SK-N-SH treated with all-trans-retinoic acid at 6 μM for 48 hours (cell line): Measurements from ENCODE around the gene GCLC.

Source experiments
- ARNTL ChIP-seq: fragments of 450-650 bp; formaldehyde crosslinking; IDR thresholded peaks from 2 replicates; pipeline ENCODE4 v1.5.0; 2020; ENCODE audit warnings: low read depth, mild to moderate bottlenecking, moderate library complexity, borderline replicate concordance
- CSDC2 ChIP-seq: fragments of 250-450 bp; sonication (Bioruptor Pico); IDR thresholded peaks from 2 replicates; pipeline ENCODE4 v1.5.0; 2020; ENCODE audit warnings: mild to moderate bottlenecking, moderate library complexity
- ESRRG ChIP-seq: fragments of 250-450 bp; sonication (Bioruptor Pico); IDR thresholded peaks from 2 replicates; pipeline ENCODE4 v1.6.1; 2021; ENCODE audit warnings: mild to moderate bottlenecking
- ISL1 ChIP-seq: fragments of 250-450 bp; sonication (Bioruptor Pico); IDR thresholded peaks from 2 replicates; pipeline ENCODE4 v2.1.2; 2022; ENCODE audit warnings: mild to moderate bottlenecking, moderate library complexity
- RARB ChIP-seq: fragments of 250-450 bp; sonication (Bioruptor Pico); IDR thresholded peaks from 2 replicates; pipeline ENCODE4 v1.8.0; 2021; ENCODE audit warnings: mild to moderate bottlenecking, moderate library complexity
- ZC3H10 ChIP-seq: fragments of 250-450 bp; sonication (Bioruptor Pico); IDR thresholded peaks from 2 replicates; pipeline ENCODE4 v1.5.1; 2021; ENCODE audit warnings: mild to moderate bottlenecking, moderate library complexity
- ZFP3 ChIP-seq: fragments of 250-450 bp; sonication (Bioruptor Pico); IDR thresholded peaks from 2 replicates; pipeline ENCODE4 v1.5.0; 2020; ENCODE audit warnings: mild to moderate bottlenecking, moderate library complexity
- ZFP30 ChIP-seq: fragments of 450-650 bp; formaldehyde crosslinking; IDR thresholded peaks from 2 replicates; pipeline ENCODE4 v1.5.0; 2022; ENCODE audit warnings: mild to moderate bottlenecking, moderate library complexity
- ZNF565 ChIP-seq: fragments of 450-650 bp; formaldehyde crosslinking; conservative IDR thresholded peaks from 2 replicates; pipeline ENCODE4 v1.5.0; 2020; ENCODE audit warnings: low read depth, mild to moderate bottlenecking, moderate library complexity
- TF ChIP-seq, protein P1 (sequence below): fragments of 250-450 bp; sonication (Bioruptor Pico); IDR thresholded peaks from 2 replicates; pipeline ENCODE4 v1.5.1; 2020; ENCODE audit warnings: low read depth, mild to moderate bottlenecking, moderate library complexity
- TF ChIP-seq, protein P2 (sequence below): fragments of 250-450 bp; sonication (Bioruptor Pico); IDR thresholded peaks from 2 replicates; pipeline ENCODE4 v1.8.0; 2020; ENCODE audit warnings: mild to moderate bottlenecking, moderate library complexity, borderline replicate concordance
- TF ChIP-seq, protein P3 (sequence below): fragments of 250-450 bp; sonication (Bioruptor Pico); IDR thresholded peaks from 2 replicates; pipeline ENCODE4 v1.8.0; 2021; ENCODE audit warnings: low read depth, mild to moderate bottlenecking, moderate library complexity, borderline replicate concordance

DNA sequence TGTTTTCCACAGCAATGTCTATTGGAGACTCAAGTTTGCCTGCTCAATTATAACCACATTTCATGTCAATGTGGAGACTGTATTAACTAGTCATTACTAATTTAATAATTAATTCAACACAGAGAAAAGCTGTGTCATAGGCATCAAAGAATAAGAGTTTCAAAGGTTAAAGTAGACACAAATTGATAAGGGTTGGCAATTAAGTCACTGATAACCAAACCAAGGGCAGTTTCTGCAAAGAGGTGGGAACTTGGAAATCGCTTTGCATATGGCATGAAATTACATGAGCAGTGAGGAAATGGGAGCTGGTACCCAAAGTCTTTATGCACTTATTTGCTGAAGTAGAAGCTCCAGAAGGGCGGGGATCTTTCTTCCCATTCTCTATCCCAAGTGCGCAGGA lies 34.2 kb downstream of the GCLC start:
- TF ChIP-seq ESRRG (CRISPR knock-in tag) = no peak
- TF ChIP-seq CSDC2 = no peak
- no peak for TF ChIP-seq RARB (CRISPR knock-in tag)
- TF ChIP-seq ZNF565 = no peak
- TF ChIP-seq, protein P1, sequence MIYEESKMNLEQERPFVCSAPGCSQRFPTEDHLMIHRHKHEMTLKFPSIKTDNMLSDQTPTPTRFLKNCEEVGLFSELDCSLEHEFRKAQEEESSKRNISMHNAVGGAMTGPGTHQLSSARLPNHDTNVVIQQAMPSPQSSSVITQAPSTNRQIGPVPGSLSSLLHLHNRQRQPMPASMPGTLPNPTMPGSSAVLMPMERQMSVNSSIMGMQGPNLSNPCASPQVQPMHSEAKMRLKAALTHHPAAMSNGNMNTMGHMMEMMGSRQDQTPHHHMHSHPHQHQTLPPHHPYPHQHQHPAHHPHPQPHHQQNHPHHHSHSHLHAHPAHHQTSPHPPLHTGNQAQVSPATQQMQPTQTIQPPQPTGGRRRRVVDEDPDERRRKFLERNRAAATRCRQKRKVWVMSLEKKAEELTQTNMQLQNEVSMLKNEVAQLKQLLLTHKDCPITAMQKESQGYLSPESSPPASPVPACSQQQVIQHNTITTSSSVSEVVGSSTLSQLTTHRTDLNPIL (CRISPR knock-in tag) = no peak
- TF ChIP-seq, protein P2, sequence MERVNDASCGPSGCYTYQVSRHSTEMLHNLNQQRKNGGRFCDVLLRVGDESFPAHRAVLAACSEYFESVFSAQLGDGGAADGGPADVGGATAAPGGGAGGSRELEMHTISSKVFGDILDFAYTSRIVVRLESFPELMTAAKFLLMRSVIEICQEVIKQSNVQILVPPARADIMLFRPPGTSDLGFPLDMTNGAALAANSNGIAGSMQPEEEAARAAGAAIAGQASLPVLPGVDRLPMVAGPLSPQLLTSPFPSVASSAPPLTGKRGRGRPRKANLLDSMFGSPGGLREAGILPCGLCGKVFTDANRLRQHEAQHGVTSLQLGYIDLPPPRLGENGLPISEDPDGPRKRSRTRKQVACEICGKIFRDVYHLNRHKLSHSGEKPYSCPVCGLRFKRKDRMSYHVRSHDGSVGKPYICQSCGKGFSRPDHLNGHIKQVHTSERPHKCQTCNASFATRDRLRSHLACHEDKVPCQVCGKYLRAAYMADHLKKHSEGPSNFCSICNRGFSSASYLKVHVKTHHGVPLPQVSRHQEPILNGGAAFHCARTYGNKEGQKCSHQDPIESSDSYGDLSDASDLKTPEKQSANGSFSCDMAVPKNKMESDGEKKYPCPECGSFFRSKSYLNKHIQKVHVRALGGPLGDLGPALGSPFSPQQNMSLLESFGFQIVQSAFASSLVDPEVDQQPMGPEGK = no peak
- no peak for TF ChIP-seq ZFP30 (CRISPR knock-in tag)
- no peak for TF ChIP-seq ZFP3
- TF ChIP-seq ARNTL (CRISPR knock-in tag) = no peak
- no peak for TF ChIP-seq ISL1 (CRISPR knock-in tag)
- TF ChIP-seq, protein P3, sequence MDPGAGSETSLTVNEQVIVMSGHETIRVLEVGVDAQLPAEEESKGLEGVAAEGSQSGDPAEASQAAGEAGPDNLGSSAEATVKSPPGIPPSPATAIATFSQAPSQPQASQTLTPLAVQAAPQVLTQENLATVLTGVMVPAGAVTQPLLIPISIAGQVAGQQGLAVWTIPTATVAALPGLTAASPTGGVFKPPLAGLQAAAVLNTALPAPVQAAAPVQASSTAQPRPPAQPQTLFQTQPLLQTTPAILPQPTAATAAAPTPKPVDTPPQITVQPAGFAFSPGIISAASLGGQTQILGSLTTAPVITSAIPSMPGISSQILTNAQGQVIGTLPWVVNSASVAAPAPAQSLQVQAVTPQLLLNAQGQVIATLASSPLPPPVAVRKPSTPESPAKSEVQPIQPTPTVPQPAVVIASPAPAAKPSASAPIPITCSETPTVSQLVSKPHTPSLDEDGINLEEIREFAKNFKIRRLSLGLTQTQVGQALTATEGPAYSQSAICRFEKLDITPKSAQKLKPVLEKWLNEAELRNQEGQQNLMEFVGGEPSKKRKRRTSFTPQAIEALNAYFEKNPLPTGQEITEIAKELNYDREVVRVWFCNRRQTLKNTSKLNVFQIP (CRISPR knock-in tag) = no peak
- no peak for TF ChIP-seq ZC3H10 (CRISPR knock-in tag)
